Skeletal muscle satellite cell (primary cell): Measurements from ENCODE around the gene SAXO2.
"Not testable (repeated sequence)": the region's sequence is repeated elsewhere in the genome, so short reads cannot be mapped to it uniquely, and the experiment has no call there.

Experiments
- H3K27me3 ChIP-seq: 2 replicates; pipeline ENCODE4 v1.7.0; 2013; ENCODE audit warnings: low read length; ENCODE audit not compliant: control insufficient read depth, insufficient read depth
- H3K36me3 ChIP-seq: 2 replicates; pipeline ENCODE4 v1.7.0; 2013; ENCODE audit warnings: mild to moderate bottlenecking, control low read depth, low read length; ENCODE audit not compliant: insufficient read depth
- H3K4me1 ChIP-seq: 2 replicates; pipeline ENCODE4 v1.7.0; 2013; ENCODE audit warnings: low read length; ENCODE audit not compliant: control insufficient read depth, insufficient read depth
- H3K4me2 ChIP-seq: 2 replicates; pipeline ENCODE4 v1.7.0; 2013; ENCODE audit warnings: mild to moderate bottlenecking, low read length
- H3K4me3 ChIP-seq: 2 replicates; pipeline ENCODE4 v1.7.0; 2013; ENCODE audit warnings: low read length
- H3K9ac ChIP-seq: 2 replicates; pipeline ENCODE4 v1.7.0; 2013; ENCODE audit warnings: mild to moderate bottlenecking, low read depth, low read length, moderate library complexity
- H3K9me3 ChIP-seq: replicated peaks from 2 replicates; pipeline ENCODE4 v1.7.0; 2013; ENCODE audit warnings: mild to moderate bottlenecking, control low read depth, low read length

Gene SAXO2

DNA sequence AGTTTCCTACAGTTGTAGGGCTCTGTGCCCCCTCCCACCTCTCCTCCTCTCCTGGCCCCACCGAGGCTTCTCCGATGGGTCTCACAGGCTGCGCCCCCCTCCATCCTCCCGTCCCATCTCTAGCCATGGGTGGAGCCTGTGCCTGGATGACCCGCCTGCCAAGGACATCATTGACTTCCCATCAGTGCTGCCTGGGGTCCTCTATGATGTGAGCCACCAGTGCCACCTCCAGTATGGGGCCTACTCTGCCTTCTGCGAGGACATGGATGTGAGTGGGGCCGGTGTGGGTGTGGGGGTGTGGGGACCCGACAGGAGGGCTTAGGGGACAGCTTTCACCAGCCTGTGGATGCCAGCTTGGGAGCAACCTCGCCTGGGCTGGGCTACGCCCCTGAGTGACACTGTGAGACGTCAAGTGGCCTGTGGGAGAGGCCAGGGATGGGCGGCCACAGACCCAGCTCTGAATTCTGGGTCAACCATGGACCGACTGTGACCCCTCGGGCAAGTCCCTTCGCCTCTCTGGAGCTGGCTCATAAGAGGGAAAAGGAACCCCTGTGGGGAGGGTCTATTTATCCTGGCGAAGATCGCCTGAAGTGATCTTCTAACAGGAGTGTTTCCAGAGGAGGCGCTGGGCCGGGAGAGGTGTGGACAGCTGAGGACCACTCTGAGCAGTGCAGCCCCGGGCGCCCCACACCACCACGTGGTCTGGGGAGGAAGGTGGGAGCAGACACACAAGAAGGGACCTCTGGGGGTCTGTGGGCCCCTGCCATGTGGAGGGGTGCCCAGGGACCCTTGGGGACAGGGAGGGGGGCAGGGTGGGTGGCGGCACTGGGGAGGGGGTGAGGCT lies 53.9 kb downstream of the SAXO2 start:
- H3K4me2 ChIP-seq, H3K4me3 ChIP-seq, H3K36me3 ChIP-seq, H3K9ac ChIP-seq, H3K4me1 ChIP-seq, H3K27me3 ChIP-seq, H3K9me3 ChIP-seq: not testable (repeated sequence)

- no peak overlapping the region for H3K4me3 ChIP-seq
- H3K9me3 ChIP-seq, result no peaks in the 10 kb centered on the region
- peaks cover 3% of the 10 kb centered on the region for H3K4me1 ChIP-seq
- no peaks in the 10 kb centered on the region for H3K36me3 ChIP-seq
- H3K9ac ChIP-seq, result no peak overlapping the region
- peaks cover 4% of the 10 kb centered on the region for H3K27me3 ChIP-seq
- no peak overlapping the region for H3K4me2 ChIP-seq
These were observed 54.5 kb downstream of the SAXO2 start for GRCh38 chr15:82317091-82317489.

DNA sequence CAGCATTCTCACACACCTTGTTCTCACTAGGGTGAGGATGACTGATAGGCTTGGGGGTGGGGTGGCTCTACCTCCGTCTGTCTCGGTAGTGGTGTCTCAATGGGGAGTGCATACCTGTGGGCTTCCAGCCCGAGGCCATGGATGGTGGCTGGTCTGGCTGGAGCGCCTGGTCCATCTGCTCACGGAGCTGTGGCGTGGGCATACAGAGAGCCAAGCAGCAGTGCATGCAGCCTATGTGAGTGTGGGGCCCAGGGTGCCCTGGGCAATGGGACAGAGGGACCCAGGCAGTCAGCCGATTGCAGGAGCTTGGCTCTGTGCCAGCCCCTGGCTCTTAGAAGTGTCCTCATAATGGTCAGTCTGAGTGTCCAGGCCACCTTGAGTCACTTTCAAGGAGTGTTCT lies 54.9 kb downstream of the SAXO2 start:
- H3K27me3 ChIP-seq, H3K36me3 ChIP-seq, H3K4me2 ChIP-seq, H3K9ac ChIP-seq, H3K4me3 ChIP-seq, H3K9me3 ChIP-seq, H3K4me1 ChIP-seq: not testable (repeated sequence)

GRCh38 chr15:82318281-82318680 lies 55.7 kb downstream of the SAXO2 start:
- not testable (repeated sequence) for H3K36me3 ChIP-seq, H3K27me3 ChIP-seq, H3K4me3 ChIP-seq, H3K9me3 ChIP-seq, H3K9ac ChIP-seq, H3K4me1 ChIP-seq, H3K4me2 ChIP-seq

DNA sequence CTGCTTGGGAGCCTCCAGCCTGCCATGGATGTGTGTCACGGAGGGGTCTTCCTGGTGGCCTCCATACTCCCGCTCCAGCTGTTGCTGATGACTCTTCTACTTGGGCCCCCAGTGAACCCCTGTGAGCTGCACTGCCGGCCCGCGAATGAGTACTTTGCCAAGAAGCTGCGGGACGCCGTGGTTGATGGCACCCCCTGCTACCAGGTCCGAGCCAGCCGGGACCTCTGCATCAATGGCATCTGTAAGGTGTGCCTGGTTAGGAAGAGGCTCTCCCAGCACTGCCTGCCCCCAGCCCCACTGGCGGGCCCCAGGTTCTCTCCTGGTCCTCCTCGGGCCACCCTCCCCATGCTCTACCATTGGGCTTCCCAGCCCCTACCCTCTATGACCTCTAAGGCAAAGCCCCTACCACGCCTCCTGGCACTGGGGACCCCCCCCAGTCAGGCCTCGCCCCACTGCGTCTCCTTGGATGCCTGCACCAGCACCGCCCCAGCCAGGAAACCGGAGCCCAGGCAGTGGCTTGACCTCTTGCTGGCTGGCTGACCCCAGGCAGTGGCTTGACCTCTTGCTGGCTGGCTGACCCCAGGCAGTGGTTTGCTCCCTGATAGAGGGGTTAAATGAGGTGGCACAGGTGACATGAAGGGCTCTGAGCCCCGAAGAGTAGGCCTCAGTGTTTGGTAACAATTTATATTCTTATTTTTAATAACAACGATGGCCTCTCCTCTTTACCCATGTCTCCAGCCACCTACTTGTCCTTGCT lies 57.1 kb downstream of the SAXO2 start:
- not testable (repeated sequence) for H3K36me3 ChIP-seq, H3K4me3 ChIP-seq, H3K4me2 ChIP-seq, H3K9ac ChIP-seq, H3K27me3 ChIP-seq, H3K9me3 ChIP-seq, H3K4me1 ChIP-seq

- not testable (repeated sequence) for H3K9ac ChIP-seq, H3K4me1 ChIP-seq, H3K36me3 ChIP-seq, H3K4me2 ChIP-seq, H3K27me3 ChIP-seq, H3K4me3 ChIP-seq, H3K9me3 ChIP-seq
These were observed 58.2 kb downstream of the SAXO2 start for GRCh38 chr15:82320861-82321260.

DNA sequence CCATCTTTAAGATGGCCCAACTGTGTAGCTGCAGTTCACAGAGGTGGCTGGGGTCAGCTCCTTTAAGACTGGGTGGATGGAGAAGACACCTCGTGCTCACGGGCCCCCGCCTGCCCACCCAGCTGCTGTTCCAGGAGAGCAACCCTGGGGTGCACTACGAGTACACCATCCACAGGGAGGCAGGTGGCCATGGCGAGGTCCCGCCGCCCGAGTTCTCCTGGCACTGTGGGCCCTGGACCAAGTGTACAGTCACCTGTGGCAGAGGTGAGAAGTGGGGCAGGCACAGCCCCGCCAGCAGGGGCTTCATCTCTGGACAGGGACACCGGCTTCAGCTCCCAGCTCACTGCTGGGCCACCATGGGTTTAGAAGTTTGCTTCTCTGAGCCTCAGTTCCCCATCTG lies 59.9 kb downstream of the SAXO2 start:
- H3K9ac ChIP-seq, H3K27me3 ChIP-seq: not testable (repeated sequence)

DNA sequence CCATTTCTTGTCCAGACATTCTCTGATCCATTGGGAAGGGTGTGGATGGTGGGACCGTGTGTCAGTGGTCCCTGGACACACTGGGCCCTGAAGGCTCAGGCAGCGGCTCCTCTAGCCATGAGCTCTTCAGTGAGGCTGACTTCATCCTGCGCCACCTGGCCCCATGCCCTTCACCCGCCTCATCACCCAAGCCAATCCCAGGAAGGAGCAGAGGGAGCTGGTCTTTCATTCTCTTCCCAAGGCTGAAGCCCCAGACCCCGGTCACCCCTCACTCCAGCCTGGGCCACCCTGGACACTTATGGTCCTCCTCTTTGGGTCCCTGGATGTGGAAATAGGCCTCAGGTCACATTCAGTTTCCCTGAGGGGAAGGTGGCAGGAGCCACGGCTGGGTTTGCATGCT lies 62.2 kb downstream of the SAXO2 start:
- H3K4me1 ChIP-seq, H3K27me3 ChIP-seq, H3K36me3 ChIP-seq, H3K9me3 ChIP-seq, H3K4me2 ChIP-seq, H3K4me3 ChIP-seq, H3K9ac ChIP-seq: not testable (repeated sequence)

More for the DNA sequence above, 59.9 kb downstream of the SAXO2 start:
- H3K36me3 ChIP-seq, H3K4me3 ChIP-seq, H3K4me1 ChIP-seq, H3K9me3 ChIP-seq, H3K4me2 ChIP-seq: not testable (repeated sequence)

DNA sequence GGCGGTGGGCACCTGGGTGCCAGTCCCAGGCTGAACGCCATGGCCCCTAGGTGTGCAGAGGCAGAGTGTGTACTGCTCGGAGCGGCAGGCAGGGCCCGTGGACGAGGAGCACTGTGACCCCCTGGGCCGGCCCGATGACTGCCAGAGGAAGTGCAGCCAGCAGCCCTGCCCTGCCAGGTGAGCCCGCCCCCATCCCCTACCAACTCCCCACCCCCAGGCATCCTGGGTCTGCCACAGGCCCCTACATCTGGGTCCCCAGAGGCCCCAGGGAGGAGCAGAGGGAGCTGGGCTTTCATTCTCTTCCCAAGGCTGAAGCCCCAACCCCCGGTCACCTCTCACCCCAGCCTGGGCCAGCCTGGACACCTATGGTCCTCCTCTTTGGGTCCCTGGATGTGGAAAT lies 63.0 kb downstream of the SAXO2 start:
- not testable (repeated sequence) for H3K9ac ChIP-seq, H3K27me3 ChIP-seq, H3K9me3 ChIP-seq, H3K36me3 ChIP-seq, H3K4me2 ChIP-seq, H3K4me3 ChIP-seq, H3K4me1 ChIP-seq

DNA sequence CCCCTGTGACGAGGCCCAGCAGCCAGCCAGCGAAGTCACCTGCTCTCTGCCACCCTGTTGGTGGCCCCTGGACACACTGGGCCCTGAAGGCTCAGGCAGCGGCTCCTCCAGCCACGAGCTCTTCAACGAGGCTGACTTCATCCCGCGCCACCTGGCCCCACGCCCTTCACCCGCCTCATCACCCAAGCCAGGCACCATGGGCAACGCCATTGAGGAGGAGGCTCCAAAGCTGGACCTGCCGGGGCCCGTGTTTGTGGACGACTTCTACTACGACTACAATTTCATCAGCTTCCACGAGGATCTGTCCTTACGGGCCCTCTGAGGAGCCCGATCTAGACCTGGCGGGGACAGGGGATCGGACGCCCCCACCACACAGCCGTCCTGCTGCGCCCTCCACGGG lies 64.3 kb downstream of the SAXO2 start:
- not testable (repeated sequence) for H3K9me3 ChIP-seq, H3K4me1 ChIP-seq, H3K36me3 ChIP-seq, H3K9ac ChIP-seq, H3K4me3 ChIP-seq, H3K4me2 ChIP-seq, H3K27me3 ChIP-seq

- H3K4me2 ChIP-seq, H3K9ac ChIP-seq, H3K4me1 ChIP-seq, H3K27me3 ChIP-seq, H3K9me3 ChIP-seq, H3K36me3 ChIP-seq, H3K4me3 ChIP-seq: not testable (repeated sequence)
These were observed 64.8 kb downstream of the SAXO2 start for GRCh38 chr15:82327372-82327771.

DNA sequence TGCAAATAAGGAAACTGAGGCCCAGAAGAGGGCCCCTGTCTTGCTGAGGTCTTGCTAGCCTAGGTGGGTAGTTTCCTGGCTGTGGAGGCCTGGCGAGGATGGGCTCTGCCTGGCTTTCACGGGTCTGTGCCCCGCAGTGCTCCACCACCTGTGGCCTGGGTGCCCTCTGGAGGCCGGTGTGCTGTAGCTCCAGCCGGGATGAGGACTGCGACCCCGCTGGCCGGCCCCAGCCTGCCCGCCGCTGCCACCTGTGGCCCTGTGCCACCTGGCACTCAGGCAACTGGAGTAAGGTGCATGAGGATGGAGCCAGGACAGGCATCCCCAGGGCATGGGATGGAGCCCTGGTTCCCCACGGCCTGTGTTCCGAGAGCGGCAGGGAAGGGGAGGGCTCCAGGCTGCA lies 66.4 kb downstream of the SAXO2 start:
- not testable (repeated sequence) for H3K9ac ChIP-seq, H3K4me1 ChIP-seq, H3K27me3 ChIP-seq, H3K36me3 ChIP-seq, H3K9me3 ChIP-seq, H3K4me2 ChIP-seq, H3K4me3 ChIP-seq
